ENCODE measurements around the gene OR10H3.
A peak's percentile ranks its signal among the peaks of the same experiment; 100 is the strongest.
"Not testable (repeated sequence)": the region's sequence is repeated elsewhere in the genome, so short reads cannot be mapped to it uniquely, and the experiment has no call there.

OR10H3 gene

GRCh38 chr19:15737722-15738121 lies at the start of gene OR10H3:
TSS of gene OR10H3 (plus strand) at chr19:15737985. CDS start at chr19:15741393, 3,408 bp downstream.
- no peak for DNase-seq (ENCODE audit: low read depth)

GRCh38 chr19:15696654-15697194 lies 41.1 kb upstream of the OR10H3 start:
- no peak for DNase-seq (ENCODE audit: low read depth)

GRCh38 chr19:15701757-15702533 lies 35.8 kb upstream of the OR10H3 start:
- DNase-seq (ENCODE audit: low read depth) = no peak

GRCh38 chr19:15702534-15702930 lies 35.3 kb upstream of the OR10H3 start:
- DNase-seq (ENCODE audit: low read depth) = peak; percentile 9

- DNase-seq (ENCODE audit: low read depth) = no peak
These were observed 23.1 kb upstream of the OR10H3 start for GRCh38 chr19:15714638-15715037.

GRCh38 chr19:15715642-15716041 lies 22.1 kb upstream of the OR10H3 start:
- no peak for DNase-seq (ENCODE audit: low read depth)

- no peak for DNase-seq (ENCODE audit: low read depth)
These were observed 20.0 kb upstream of the OR10H3 start for GRCh38 chr19:15717809-15718208.

GRCh38 chr19:15721268-15721667 lies 16.5 kb upstream of the OR10H3 start:
- no peak for DNase-seq (ENCODE audit: low read depth)

GRCh38 chr19:15722956-15723355 lies 14.8 kb upstream of the OR10H3 start:
- DNase-seq (ENCODE audit: low read depth) = no peak

- no peak for DNase-seq (ENCODE audit: low read depth)
These were observed 10.1 kb upstream of the OR10H3 start, which contains the start of gene OR10H2 for GRCh38 chr19:15727724-15728123. TSS of gene OR10H2 (plus strand) at chr19:15728024. CDS start at chr19:15728044, 20 bp downstream.

GRCh38 chr19:15730538-15730937 lies 7.2 kb upstream of the OR10H3 start:
- DNase-seq (ENCODE audit: low read depth) = no peak

GRCh38 chr19:15732388-15732787 lies 5.4 kb upstream of the OR10H3 start:
- no peak for DNase-seq (ENCODE audit: low read depth)

GRCh38 chr19:15733895-15734294 lies 3.9 kb upstream of the OR10H3 start:
- no peak for DNase-seq (ENCODE audit: low read depth)

- no peak for DNase-seq (ENCODE audit: low read depth)
These were observed 3.0 kb downstream of the OR10H3 start for GRCh38 chr19:15740785-15741184.

- DNase-seq (ENCODE audit: low read depth) = no peak
These were observed 10.5 kb downstream of the OR10H3 start for GRCh38 chr19:15748239-15748638.

GRCh38 chr19:15758379-15758778 lies 20.6 kb downstream of the OR10H3 start:
- DNase-seq (ENCODE audit: low read depth) = no peak

GRCh38 chr19:15759962-15760565 lies 22.3 kb downstream of the OR10H3 start:
- no peak for DNase-seq (ENCODE audit: low read depth)

- no peak for DNase-seq (ENCODE audit: low read depth)
These were observed 31.8 kb downstream of the OR10H3 start for GRCh38 chr19:15769586-15769985.

- not testable (repeated sequence) for DNase-seq (ENCODE audit: low read depth)
These were observed 36.4 kb downstream of the OR10H3 start for GRCh38 chr19:15774159-15774558.

- no peak for DNase-seq (ENCODE audit: low read depth)
These were observed 37.5 kb downstream of the OR10H3 start for GRCh38 chr19:15775249-15775648.

GRCh38 chr19:15776264-15776663 lies 38.5 kb downstream of the OR10H3 start:
- no peak for DNase-seq (ENCODE audit: low read depth)

- DNase-seq (ENCODE audit: low read depth) = no peak
These were observed 39.5 kb downstream of the OR10H3 start for GRCh38 chr19:15776991-15777970.
